Panc1 (cell line): ENCODE data around the gene APP.

Source experiments
- CTCF ChIP-seq: fragments of 450-650 bp; IDR thresholded peaks from 2 replicates; pipeline ENCODE4 v1.5.1; 2017; ENCODE audit warnings: mild to moderate bottlenecking
- REST ChIP-seq, 2 experiments: IDR thresholded peaks; 2 replicates each; pipeline ENCODE4 v1.6.1; 2011 to 2012; ENCODE audit warnings: low read depth in 2 of 2, control low read depth in 1 of 2, low read length in 1 of 2, mild to moderate bottlenecking in 1 of 2, moderate library complexity in 1 of 2; ENCODE audit not compliant: insufficient read depth in 1 of 2

- TF ChIP-seq REST (IDR thresholded peaks at IDR 0.05; ENCODE audit: insufficient read depth in 1 of 2, low read depth in 2 of 2, low read length in 1 of 2), result no peak
- no peak for TF ChIP-seq CTCF
Measured at GRCh38 chr21:25974964-25975363, 195.6 kb downstream of the APP start.
